NCI-H2227 (cell line): ENCODE data around the gene TSHZ2.
"Not testable (repeated sequence)": the region's sequence is repeated elsewhere in the genome, so short reads cannot be mapped to it uniquely, and the experiment has no call there.

Source experiments
- DNase-seq: peaks from one replicate; lab custom pipeline; 2025; ENCODE audit not compliant: unreplicated experiment; lab: John Stamatoyannopoulos, UW

TSHZ2 gene

GRCh38 chr20:53399592-53400335, 427.6 kb downstream of the TSHZ2 start:
- DNase-seq: no peak

GRCh38 chr20:53402233-53403005, 430.3 kb downstream of the TSHZ2 start:
- no peak for DNase-seq

- no peak for DNase-seq
Measured at GRCh38 chr20:53403029-53403428, 430.9 kb downstream of the TSHZ2 start.

- no peak for DNase-seq
Measured at GRCh38 chr20:53405139-53405538, 433.0 kb downstream of the TSHZ2 start.

- no peak for DNase-seq
Measured at GRCh38 chr20:53406580-53406979, 434.4 kb downstream of the TSHZ2 start.

- DNase-seq: no peak
Measured at GRCh38 chr20:53408691-53409446, 436.7 kb downstream of the TSHZ2 start.

- no peak for DNase-seq
Measured at GRCh38 chr20:53409447-53409717, 437.2 kb downstream of the TSHZ2 start.

GRCh38 chr20:53411129-53411528, 439.0 kb downstream of the TSHZ2 start:
- DNase-seq: no peak

GRCh38 chr20:53411891-53412290, 439.7 kb downstream of the TSHZ2 start:
- DNase-seq: no peak

GRCh38 chr20:53412577-53413185, 440.5 kb downstream of the TSHZ2 start:
- DNase-seq: no peak

GRCh38 chr20:53413186-53413631, 441.1 kb downstream of the TSHZ2 start:
- peak; percentile 27 for DNase-seq

GRCh38 chr20:53413845-53414244, 441.7 kb downstream of the TSHZ2 start:
- not testable (repeated sequence) for DNase-seq

GRCh38 chr20:53419693-53420460, 447.7 kb downstream of the TSHZ2 start:
- DNase-seq: no peak

GRCh38 chr20:53421343-53421742, 449.2 kb downstream of the TSHZ2 start:
- DNase-seq: no peak

- DNase-seq: no peak
Measured at GRCh38 chr20:53422039-53422438, 449.9 kb downstream of the TSHZ2 start.

GRCh38 chr20:53423587-53424146, 451.5 kb downstream of the TSHZ2 start:
- DNase-seq: no peak

GRCh38 chr20:53425481-53425880, 453.3 kb downstream of the TSHZ2 start:
- DNase-seq: no peak

- DNase-seq: no peak
Measured at GRCh38 chr20:53425941-53426340, 453.8 kb downstream of the TSHZ2 start.

GRCh38 chr20:53426766-53427312, 454.7 kb downstream of the TSHZ2 start:
- no peak for DNase-seq

GRCh38 chr20:53427951-53428350, 455.8 kb downstream of the TSHZ2 start:
- no peak for DNase-seq
